ENCODE data around the gene AMIGO3.

The AMIGO3 gene

DNA sequence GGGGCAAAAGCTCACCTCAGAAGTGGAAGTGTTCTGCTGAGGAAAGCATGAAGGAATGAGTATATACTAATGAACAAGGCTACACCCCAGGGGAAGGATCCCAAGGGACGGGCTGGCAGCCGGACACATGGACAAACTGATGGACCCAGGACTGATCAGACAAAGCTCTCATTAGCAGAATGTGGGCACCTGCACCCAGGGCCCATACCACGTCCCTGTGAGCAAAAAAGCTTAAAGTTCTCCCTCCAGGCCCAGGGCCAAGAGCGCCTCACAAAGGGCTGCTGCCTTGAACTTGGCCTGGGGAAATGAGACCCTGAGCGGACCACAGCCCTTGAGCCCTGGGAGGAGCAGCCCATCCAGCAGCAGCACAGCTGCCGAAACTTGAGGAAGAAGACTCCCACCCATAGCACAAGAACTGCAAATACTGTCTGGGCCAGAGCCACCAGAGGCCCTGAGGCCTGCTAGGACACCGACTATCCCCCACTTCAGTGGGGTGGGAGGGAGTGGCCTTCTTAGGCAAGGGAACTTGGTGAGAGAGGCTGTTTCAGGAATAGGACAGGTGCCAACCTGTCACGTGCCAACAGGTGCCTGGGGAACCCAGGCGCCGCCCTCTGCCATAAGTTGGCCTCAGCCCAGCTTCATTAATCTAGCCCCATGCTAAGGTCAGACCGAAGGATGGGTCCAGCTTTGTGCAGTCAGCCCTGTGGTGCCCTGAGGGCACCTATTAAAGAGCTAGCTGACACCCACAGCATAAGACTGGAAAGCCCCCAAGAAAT, 6.6 kb upstream of the AMIGO3 start:
- DNase-seq, result no peak

DNA sequence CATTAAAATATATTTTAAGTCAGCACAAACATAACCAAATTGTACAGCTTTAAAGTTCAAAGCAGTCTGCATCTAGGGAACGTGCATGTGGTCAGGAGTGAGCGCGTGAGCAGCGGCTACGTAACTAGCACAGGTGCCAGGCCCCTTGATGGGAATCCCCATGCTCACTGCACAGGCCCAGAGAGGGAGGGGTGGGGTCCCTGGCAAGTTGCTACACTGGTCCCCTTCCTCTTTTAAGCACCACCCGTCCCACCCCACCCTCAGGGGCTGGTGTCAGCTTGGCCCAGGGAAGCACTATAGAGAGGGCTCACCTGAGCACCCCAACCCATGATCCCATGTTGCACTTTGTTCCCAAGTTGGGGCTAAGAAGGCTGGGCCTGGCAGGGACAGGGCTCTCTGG, 5.1 kb upstream of the AMIGO3 start:
- DNase-seq, result no peak

DNA sequence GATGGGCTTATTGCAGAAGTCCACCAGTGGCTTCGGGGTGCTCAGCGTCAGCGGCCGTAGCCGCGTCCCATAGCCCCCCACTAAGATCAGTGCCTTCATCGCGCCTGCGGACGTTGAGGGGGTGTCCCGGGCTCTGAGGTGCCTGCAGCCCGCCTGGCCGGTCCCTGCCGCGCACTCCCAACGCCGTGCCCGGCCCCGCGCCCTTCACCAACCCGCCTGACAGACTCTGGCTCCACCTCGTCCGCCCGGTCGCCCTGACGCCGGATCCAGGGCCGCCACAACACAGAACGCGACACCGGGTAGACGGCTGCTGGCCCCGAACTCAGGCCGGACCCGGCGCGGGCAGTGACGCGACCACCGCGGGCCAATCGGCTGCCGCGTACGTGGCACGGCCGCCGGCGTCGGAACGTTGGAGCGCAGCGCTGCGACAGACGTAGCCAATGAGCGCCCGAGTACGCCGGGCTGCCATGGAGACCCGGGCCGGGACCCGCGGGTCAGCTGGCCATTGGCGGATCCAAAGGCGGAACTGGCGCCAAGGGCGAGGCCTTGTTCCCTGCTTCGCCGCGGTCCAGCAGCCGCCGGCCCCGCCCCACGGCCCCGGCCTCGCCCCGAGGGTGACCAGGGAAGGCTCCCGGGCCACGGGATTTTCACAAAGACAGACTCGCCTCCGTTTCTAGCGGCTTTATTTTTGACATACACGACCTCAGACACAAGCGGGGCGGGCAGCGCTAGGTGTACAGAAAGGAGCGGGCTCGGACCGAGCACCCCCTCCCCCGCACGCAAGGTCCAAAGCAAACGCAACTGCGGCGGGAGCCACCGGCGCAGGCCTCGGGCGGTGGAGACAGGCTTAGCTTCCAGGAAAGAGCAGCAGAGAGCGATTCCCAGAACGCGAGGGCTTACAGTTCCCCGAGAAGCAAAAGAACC, 4.4 kb upstream of the AMIGO3 start, which contains the start of gene GMPPB:
Gene GMPPB, minus strand, starts transcription at position 324 of the 924 bp plus-strand sequence. Its CDS starts 225 bp downstream, at position 99.
- DNase-seq, result peak; percentile 43 to 99 (median 94)

DNA sequence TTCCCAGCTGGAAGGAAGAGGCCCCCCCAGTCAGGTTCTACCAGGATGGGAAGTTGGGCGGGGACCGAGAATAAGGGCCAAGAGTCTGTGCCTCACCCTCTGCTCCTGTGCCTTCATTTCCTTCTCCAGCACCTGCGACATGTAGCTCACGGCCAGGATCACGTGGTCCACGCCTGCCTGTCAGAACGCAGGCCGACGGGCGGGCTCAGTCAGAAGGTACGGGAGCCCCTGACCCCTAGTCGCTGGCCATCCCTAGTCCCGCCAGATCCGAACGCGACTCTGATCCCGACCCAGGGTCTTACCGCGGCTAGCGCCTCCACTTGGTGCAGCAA, 3.8 kb upstream of the AMIGO3 start:
- DNase-seq, result peak in 24 of 51 donors; percentile 24 to 64 (median 38)

DNA sequence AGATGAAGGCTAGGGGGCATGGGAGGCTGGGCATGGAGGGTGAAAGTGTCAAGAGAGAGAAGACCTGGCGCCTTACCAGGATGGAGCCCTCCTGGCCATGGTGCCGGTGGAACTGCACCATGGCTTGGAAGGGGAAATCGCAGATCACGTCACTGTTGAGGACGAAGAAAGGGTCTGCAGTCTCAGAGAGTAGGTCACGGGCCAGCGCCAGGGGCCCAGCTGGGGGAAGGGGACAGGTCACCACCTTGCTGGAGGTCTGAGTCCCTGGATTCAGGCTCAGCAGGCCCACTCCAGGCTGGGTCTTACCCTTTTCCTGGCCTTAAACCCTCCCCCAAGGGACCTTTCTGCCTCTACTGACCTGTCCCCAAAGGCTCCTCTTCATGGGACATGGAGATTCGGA, 3.4 kb upstream of the AMIGO3 start:
- DNase-seq, result no peak

DNA sequence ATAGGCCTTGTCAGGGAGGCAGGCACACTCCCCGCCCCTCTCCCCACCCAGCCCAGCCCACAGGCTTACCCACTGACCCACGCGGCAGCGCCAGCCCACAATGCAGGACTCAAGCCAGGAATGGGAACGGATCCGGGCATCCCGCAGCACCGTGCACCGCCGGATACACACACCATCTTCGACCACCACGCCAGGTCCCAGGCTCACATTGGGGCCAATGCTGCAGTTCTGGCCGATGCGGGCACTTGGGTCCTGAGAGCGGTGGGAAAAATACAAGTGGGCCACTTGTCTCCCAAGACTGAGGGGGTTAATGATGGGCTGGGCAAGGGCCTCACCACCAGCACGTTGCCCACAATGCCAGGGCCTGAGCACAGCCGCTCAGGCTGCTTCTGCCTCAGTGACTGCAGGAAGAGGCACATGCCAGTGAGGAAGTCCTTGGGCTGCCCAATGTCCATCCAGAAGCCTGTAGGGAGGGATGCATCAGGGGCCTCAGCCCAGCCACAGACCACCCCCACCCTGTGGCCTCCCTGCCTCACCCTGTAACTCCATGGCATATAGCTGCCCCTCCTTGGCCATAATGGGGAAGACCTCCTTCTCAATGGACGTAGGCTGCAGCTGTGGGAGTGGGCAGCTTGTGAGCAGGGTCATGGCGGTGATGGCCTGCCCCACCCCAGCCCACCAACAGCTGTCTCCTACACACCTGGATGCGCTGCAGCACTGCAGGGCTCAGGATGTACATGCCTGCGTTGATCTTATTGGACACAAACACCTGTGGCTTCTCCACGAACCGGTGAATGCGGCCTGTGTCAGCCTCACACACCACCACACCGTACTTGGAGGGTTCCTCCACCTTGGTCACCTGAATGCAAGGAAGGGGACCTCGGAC, 2.7 kb upstream of the AMIGO3 start:
- no peak for DNase-seq

DNA sequence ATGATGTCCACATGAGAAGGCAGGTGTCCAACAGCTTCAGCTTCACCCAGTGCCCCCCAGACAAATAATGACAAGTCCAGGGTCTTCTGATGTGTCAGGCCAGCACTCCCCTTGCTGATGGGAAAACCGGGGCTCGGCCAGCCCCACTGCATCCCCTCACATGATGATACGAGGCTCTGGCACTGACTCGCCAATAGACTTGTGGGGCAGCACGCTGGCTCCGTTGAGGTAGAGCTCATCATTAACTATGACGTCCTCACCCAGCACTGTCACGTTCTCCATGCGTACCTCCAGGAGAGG, 2.1 kb upstream of the AMIGO3 start:
- DNase-seq, result no peak

DNA sequence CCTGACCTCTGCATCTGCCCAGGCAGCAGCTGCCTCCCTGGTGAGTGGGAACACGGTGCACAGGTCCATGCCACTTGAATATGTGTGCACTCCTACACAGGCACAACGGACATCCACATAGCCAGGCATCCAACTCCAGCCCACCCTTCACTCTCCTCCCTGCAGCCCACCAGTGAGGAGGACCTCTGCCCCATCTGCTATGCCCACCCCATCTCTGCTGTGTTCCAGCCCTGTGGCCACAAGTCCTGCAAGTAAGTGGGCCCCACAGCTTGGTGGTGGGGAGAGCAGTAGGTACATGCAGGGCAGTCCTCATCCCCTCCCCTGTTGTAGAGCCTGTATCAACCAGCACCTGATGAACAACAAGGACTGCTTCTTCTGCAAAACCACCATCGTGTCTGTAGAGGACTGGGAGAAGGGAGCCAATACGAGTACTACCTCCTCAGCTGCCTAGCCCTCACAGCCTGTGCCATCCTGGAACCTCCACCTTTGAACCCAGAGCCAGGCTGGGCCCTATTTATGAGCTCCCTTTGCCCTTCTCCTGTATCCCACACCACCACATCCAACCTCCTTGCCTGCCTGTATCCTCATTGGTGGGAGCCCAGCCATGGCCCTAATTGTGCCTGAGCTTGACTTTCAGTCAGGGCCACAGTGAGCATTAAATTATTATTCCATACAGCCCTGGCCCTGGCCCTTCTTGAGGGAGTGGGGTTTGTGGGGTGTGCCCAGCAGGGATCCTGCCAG, 1.5 kb upstream of the AMIGO3 start:
- no peak for DNase-seq

DNA sequence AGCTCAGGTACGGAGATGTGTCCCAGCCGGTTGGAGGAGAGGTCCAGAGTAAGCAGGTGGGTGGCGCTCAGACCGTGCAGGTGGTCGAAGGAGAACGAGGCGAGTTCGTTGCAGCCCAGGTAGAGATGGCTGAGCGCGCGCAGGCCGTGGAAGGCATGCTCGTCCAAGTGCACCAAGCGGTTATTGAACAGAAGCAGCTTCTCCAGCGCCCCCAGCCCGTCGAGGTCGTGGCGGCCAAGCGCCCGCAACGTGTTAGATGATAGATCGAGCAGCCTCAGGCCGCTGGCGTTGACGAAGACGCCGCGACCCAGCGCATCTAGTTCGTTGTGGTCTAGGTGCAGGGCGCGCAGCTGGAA, 648 bp downstream of the AMIGO3 start:
- DNase-seq, result peak in 2 of 51 donors; percentile 27 to 51

DNA sequence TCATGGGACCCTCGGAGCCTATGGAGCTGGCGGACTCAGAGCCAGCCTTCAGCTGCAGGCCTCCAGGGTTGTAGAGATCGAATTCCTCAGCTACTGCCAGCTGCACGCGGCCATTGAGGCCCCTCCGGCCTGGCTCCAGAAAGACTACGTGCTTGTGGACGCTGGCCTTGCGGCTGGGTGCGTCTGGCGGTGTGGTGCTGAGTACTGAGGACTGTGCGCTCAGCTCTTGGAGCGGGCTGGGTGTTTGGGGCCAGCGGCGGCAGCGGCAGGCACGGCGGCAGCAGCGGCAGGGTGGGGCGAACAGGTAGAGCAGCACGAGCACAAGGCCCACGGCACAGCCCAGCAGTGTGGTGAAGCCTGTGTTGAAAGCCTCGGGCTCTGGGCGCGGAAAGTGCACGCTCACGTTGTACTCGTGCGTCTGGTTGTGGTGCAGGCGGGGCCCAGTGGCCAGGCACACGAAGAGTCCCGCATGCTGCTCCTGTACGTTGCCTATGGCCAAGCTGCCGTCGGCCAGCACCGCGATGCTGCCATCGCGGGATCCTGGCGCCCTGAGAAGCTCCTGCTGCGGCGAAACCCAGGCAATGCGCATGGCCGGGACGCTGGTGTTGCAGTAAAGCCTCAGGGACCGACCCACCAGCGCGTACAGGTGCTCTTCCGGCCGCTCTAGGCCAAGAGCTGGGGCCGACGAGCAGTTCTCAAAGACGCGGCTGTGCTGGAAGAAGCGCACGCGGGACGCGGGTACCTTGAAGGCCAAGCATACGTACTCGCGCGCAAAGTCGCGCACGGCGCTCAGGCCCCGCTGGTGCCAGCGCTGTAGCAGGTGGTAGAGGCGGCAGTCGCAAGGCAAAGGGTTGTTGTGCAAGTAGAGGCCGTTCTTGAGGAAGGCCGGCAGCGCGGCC, 1.3 kb downstream of the AMIGO3 start:
- DNase-seq, result no peak

DNA sequence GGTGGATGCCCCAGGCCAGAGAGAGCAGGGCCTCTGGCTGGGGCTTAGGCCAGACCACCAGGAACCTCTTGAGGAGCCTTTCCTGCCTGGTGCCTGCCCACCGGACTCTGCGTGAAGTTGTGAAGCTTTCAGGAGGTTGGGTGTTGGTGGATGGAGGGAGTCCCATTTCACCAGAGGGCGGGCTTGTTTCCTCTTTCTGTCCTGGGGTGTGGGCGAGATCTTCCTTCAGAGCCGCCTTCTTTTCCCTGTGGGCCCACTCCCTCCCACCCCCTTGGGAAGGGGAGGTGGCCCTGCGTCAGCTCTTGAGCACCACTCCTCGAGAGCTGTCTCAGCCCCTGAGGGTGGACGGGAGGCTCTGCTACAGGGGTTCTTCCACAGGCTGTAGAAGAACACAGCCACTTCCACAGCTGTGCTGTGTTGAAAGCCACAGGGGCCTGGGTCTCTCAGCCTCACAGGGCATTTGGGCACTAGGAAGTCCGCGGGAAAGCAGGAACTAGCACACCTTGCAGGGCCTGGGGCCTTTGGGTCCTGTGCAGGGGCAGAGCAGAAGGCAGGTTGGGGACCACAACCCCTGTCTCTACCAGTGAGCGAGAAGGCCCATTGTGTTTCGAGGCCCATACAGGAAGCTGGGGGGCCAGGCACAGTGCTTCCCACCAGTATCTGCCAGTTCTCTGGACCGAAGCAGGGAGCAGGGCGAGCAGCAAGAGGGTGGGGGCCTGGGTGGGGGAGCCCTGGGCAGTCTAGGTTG, 2.1 kb downstream of the AMIGO3 start:
- no peak for DNase-seq

DNA sequence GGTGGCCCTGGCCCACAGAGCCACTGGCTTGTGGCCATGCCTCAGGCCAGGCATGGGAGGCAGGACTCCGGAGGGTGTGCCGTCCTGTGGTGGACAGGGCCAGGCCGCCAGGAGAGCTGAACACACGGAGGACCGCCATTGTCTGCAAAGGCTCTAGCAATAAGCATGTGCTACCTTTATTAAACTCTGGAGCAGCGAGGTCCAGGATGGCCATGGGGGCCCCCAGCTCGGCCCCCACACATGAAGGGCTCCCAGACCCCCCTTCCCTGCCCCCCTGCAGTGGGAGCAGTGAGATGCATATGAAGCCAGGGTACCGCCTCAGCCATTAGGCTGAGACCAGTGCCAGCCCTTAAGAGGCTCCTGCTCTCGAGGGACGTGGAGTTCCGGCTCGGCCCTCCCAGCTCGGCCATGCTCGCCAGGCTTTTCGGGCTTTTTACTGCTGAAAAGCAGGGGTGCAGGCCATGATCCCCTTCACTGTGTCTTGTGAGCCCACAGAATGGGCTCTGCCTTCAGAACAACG, 2.7 kb downstream of the AMIGO3 start:
- DNase-seq, result no peak

DNA sequence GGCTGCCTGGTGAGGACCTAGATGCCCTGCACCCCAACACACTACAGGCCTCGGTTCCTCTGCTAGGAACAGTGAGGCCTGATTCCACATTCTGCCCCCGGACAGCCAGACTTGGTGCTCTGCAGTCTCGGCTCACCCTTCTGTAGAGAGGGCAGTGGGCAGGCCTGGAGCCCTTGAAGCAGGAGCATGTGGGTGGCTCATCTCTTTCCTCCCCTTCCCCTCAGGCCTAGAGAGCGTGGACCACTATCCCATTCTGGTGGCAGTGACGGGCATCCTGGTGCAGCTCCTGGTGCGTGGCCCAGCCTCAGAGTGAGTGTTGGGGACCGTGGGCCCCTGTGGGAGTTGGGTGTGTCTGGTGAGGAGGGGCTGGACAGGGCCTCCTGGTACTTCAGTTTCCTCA, 3.3 kb downstream of the AMIGO3 start:
- no peak for DNase-seq

DNA sequence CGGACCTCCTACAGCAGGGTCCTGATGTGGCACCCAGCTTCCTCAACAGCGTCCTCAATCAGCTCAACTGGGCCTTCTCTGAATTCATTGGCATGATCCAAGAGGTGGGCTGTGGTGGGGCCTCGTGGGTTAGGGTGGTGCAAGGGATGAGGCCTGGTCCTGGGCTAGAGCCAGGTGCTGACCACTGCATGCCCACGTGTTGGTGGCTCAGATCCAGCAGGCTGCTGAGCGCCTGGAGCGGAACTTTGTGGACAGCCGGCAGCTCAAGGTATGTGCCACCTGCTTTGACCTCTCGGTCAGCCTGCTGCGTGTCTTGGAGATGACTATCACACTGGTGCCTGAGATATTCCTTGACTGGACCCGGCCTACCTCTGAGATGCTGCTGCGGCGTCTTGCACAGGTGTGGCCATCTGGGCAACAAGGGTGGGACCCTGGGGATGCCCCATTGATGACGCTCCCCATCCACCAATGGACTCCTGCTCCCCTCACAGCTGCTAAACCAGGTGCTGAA, 3.8 kb downstream of the AMIGO3 start:
- DNase-seq, result no peak

DNA sequence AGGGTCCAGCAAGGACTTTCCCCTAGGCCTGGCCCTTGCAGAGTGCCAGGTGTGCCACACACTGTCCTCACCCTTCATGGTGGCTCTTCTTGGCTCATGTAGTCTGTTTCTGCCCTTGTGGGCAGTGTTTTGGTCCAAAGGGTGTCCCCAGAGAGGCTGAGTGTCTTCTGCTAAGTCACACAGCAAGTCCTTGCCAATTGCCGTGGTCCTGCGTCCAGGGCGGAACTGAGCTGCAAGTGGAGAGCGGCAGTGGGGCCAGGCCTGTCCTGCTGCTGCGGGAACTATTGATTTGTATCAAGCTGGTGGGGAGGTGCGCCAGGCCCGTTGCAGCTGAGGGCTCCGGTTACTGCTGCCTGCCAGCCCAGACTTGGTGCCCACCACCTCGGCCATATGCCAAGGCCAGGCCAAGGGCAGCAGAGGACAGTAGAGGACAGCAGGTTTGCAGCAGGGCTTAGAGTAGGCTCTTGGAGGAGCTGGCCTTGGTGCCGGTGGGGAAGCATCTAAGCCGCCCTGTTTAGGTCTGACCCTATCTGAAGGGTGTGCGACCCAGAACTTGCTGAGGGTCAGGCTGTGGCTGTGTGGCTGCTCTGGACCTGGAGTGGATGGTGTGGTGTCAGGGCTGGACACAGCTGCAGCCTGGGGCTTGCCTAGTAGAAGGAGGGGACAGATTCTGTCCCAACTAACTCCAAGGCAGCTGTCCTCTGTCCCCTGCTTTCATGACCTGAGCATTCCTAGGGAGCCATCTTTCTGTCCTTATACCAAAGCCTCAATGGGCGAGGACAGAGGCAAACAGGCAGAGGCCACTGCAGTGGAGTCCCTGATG, 4.5 kb downstream of the AMIGO3 start:
- no peak for DNase-seq

DNA sequence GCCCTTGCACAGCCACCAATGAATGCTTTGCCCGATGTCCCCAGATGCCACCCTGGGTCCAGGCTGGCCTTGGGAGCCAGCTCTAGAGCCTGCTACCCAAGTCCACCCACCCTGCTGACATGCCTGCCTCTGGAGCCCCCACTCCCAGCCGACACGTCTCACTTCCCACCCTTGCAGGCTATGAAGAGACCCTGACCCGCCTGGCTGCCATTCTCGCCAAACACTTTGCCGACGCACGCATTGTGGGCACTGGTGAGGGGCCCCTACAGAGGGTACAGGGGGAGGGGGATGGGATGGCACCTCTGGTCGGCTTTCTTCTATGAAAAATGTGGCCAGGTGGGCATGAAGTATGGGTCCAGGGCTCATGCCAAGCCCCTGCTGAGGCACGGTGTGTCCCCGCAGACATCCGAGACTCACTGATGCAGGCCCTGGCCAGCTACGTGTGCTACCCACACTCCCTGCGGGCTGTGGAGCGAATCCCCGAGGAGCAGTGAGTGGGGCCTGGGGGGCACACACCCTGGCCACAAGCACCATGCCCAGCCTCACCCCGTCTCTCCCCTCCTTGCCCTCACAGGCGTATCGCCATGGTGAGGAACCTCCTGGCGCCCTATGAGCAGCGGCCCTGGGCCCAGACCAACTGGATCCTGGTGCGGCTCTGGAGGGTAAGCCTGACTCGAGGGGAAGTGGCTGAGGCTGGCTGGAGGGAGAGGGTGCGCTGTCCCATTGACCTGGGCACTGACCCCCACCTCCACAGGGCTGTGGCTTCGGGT, 6.0 kb downstream of the AMIGO3 start:
- DNase-seq, result no peak

DNA sequence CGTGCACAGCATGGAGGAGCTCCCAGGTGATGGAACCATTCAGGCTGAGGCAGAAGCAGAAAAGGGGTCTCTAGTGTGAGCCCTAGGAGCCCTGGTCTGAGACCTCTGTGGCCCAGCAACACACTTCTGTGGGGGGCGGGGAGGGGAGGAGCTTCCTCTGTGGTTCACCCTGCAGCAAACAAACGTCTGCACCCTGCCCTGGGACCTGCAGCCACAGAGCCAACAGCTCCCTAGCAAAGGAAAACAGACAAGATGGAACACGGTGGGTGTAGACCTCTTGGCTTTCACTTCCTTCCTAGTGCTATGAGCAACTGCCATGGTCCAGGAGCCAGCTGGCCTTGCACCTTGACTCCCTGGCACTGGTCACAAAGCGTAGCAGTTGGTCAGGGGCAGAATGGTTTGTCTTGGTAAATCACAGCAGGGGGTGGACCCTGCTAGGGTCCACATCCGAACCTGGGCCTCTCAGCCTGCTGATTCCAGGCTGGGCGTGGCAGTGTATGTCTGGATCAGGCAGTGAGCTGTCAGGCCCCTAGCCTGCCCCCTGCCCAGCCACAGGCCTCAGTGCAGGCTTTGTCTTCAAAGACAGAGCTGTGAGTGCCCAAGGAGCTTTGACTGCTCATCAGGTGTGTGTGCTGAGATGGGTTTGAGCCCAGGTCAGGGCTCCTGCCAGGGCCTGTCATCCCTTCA, 6.7 kb downstream of the AMIGO3 start:
- DNase-seq, result no peak

Data from hypothalamus (tissue), 51 donors.